DMS114 treated with DMSO at 0.1 percent for 48 hours (cell line): ENCODE measurements around the gene EFHC1.

Experiments used
- DNase-seq: peaks from one replicate; lab custom pipeline; 2025; ENCODE audit not compliant: unreplicated experiment; lab: John Stamatoyannopoulos, UW

EFHC1 gene

DNA sequence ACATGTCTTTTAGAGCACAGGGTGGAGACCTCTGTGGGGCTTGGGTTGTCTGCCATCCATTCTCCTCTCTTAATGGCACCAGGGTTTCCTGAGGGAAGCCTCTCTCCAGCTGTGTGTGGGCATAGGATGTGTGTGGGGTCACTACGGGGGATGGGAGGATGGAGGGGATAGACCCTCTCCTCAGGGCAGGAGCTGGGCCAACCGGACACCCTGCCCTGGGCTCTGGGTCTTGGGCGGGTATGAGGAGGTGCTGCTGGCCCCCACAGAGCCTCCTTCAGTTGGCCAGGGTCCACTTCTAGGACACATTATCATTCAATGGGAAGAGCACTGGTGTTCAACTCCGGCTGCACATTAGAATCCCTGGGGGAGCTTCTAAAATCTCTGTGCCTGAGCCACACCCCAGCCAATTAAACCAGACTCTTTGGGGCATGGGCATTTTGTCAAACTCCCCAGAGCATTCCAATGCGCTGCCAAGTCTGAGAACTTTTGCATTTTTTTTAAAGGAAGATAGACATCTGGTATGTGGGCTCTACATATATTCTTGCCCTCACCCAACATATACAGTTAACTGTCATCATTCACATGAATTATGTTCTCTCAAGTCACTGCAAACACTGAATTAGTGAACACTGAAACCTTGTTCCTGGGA is 118.2 kb downstream of the EFHC1 start:
- DNase-seq = no peak

DNA sequence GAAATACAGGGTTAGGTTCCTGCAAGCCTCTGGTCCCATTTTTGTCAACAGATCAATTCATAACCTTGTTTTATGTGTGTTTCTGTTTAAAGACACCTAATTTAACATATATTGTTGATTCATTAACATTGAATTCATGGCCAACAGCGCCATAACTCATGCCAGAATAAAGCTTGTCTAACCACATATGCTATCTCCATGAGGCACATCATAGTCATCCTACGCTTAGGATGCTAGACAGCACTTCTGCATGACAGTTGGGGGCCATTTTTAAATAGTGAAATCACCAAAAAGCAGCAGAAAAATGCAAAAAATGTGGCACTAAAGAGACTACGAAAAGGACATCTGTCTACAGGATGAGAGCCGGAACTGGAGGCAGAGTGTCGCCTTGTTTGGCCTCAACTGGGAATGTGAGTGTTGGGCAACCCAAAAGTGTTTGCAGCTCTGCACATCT is 118.8 kb downstream of the EFHC1 start:
- DNase-seq = no peak

DNA sequence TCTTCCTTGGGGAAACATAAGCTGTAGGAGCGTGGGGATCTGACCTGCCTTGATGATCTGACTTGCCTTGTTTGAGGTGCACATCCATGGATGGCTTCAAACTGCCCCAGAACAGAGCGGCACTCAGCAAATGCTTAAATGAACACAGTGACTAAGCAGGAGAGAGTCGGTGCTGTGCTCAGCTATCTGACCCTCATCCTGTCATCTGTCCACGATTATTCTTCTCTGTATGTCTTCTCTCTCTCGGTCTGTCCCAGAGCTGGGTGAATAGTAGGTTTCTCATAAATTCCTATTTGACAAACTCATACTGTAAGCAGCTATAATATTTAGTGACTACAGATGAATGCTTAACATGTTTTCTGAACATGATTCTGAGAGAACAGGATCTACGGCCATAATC is 119.5 kb downstream of the EFHC1 start:
- DNase-seq = no peak

DNA sequence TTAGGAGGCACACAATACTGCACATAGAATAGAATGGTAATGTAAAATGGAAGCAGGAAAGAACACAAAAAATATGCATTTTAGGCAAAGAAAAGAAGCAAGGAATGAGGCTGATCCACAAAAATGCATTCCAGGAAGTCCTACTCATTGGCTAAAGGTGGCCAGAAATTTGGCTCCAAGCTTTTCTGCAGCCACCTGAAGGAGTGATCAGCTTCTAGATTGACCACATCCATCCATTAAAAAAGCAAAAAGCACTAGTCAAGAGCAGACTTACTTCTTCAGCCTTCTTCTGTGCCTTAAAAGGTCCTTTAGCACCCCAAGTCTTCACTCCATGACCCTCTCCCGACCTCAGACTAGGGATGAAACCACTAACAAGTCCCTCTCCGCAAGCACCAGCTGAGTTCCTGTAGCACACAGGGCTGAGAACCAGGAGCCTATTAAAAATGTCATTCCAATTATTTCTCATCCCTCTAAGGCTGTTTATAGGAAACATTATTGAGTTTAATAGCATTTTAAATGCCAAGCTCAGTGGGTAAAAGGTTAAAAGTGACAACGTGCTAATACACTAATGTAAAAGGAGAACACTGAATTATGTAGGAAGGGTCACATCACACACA is 120.3 kb downstream of the EFHC1 start:
- no peak for DNase-seq

DNA sequence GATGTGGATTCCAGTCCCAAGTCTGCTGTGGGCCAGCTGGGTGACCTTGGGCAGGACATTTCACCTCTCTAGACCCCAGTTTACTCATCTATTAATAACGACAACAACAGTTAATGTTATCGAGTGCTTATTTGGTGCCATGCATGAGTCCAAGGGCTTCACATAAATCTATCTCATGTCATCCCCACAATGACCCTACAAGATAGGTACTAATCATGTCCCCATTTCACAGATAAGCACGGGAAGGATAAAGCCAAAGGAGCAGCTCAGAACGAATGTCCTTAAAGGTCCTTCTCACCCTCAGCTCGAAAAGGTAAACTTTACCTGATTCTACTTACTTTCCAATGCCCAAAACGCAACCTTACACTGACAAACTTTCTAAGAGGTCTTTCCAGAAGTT is 121.0 kb downstream of the EFHC1 start:
- no peak for DNase-seq

DNA sequence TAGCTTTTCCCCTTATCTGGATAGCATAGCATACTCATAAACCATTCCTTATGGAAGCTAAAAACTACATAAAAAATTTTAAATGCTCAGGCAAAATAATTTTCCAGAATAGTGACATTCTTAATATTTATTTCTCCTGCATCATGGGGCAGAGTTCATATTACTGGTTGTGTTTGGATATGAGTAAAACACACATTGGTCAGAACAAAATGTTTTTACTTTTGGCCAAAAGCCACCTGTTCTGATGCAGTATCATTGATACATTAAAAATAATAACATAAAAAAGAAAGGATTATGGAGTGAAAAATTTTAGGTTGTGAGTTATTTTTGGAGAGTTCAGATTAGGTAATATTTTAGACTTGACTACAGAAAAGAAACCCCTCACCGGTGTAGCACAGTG is 123.1 kb downstream of the EFHC1 start:
- DNase-seq = no peak

DNA sequence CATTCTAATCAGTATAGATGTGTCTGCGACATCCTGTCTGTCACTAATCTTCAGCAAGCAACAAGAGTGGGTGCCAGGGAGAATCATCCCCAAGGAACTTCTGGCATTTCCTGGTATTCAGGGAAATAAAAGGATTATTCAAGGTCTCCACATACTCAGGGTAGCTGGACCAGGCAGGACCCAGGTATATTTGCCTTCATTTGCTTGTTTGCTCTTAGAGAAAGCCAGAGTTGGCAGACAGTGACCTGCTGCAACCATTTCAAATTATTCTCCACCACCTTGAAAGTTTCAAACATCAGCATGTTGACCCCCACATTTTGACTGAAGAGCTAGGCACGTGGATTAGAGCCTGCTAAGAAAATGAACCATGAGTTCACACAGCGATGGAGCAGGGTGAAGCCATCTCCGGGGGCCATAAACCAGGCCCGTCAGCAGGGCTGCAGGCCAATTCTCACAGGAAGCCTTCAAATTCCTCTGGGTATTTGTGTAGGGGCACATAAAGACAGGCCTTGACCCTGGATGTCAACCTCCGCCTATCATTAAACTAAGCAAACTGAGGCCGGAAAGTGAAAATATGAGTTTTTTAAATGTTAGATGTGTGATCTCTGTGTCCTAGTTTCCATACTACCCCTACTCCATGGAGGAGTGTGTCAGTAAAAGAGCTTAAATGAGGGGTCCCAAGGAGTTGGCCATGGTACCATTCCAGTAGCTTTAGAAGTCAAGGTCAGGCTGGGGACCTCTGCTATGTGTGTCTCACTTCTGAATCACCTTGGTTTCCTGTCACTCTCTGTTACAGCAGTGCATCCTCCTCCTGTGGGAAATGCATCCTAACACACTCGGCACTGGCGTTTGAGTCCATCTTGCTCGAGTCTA is 123.8 kb downstream of the EFHC1 start:
- DNase-seq = no peak

DNA sequence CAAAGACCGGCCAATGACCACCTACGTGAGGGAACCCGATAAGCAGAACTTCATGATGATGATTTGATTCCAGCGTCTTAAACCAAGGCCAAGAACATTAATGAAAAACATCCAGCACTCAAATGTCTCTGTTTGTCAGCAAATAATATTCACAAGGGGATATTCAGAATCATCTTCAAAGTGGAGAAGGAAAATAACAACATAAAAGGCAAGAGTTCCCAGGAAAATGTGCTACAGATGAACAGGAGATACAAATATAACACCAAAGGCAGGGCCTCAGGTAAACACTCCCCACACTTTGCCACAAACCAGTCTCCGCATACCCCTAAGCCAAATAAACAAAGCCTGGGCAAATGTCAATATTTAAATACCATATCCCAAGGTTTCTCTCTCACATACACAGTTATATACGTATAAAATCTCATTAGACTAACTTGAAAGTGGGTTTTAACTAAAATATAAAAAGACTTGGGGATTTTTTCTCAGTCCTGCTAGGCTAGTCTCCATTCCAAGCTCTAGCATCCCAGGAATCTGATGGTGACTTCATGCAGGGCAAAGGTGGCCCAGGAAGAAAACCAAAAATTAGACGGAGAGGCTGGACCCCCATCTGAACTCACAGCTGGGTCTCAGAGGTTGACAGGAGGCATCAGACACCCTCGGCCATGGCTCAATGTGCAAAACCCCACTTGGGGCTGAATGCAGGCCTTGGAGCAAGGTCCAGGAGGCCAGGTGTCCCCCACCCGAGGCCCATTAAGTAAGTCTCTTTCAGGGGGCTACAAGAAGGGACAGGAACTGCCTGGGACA is 124.7 kb downstream of the EFHC1 start:
- DNase-seq = no peak

DNA sequence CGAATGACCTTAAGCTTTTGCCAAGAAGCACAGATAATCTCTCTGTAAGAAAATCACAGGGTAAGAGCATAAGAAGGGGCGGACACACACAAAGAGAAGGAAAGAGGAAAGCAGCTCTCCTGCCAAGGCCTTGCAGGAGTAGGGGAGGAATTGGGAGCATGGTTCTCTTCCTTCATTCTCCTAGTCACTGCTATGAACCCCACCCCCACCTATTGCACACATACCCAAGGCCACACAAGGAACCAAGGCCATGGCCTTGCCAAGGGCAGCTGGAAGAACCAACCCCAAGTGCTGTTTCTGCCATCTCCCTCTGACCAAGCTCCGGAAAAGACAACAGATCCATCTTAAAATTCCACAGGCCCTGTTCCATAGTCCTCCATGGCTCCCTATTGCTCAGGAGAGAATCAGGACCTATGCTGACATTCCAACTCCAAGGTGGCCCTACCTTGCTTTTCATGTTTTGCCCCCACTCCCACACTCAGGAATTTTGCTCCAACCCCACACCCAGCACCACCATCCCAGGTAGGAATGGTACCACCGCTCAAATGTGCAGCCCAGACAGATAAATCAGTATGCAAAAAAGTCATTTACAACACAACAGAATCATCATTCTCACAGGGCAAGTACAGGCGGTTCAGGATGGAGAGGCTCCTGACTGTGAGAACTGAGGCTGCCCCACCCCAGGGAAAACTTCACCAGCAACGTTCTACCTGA is 125.4 kb downstream of the EFHC1 start:
- no peak for DNase-seq

DNA sequence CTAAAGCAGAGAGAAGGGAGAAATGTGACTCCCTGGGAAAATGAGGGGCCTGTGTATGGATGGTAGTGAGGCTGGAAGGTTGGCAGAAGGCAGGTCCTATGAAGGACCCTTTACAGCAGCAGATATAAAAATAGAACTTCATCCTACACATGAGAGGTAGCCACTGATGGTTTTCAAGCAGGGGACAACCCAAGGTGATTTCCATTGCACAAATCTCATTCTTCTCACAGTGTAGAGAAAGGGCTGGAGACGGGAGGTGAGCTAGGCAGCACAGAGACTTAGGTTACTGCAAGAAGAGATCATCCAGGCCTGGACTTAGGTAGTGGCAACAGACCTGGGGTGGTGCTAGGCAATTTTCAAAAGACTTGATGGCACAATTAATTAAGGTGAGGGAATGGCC is 126.0 kb downstream of the EFHC1 start:
- DNase-seq = no peak

DNA sequence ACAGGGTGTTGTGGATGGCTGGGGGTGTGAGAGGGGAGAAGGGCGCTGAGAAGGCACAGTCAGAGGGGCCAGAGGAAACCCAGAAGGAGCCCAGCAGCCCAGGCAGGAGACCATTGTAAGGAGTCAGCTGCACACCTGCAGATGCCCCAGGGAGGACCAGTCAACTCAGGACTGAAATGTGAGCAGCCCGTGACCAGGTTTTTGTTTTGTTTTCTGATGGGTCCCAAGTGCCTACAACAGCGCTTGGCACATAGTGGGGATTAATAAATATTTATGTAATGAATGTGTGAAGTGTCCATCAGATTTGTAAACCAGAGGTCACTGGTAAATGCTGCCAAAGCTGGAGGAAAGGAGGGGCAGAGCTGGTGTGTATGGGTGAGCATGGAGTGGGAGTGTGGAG is 126.5 kb downstream of the EFHC1 start:
- DNase-seq = no peak

DNA sequence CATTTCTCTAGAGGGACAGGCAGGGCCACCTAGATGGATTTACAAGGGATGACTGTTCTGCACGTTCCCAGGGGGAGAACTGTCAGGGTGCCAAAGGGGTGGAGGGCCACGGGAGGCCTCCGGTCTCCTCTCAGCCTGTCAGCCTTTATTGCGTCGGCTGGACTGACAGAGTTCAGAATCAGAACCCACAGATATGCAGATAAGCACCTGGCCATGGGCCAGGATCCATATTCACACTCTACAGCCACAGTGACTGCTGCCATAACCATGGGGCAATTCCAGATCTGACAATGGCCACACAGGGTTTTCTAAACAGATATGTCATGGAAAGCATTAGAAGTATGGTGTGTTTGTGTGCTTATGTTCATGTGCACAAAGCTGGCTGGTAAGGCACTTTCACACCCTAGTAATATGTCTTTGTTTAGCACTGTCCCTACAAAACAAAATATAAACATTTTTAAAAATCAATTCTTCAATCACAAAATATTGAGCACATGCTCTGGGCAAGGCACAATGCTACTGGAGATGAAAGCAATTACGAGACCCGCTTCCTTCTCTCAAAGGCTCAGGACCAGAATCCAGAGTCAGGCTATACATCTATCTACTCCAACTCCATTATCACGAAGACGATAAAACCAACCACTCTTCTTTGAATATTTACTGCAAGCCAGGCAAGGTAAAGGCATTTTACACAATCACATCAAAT is 127.7 kb downstream of the EFHC1 start:
- DNase-seq = no peak

DNA sequence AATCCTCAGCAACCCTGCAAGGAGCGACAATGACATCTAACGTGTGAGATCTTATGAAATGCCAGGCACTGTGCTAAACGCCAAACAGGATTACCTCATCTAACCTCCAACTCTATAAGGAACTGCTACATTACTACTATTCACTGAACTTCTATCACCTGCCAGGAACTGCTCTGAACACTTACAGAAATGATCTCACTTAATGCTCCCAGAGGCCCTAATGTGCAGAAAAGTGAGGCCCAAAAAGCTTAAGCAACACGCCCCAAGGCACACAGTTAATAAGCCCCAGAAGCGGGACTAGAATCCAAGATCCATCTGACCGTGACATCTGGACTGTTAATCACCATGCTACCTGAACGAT is 128.2 kb downstream of the EFHC1 start:
- no peak for DNase-seq

DNA sequence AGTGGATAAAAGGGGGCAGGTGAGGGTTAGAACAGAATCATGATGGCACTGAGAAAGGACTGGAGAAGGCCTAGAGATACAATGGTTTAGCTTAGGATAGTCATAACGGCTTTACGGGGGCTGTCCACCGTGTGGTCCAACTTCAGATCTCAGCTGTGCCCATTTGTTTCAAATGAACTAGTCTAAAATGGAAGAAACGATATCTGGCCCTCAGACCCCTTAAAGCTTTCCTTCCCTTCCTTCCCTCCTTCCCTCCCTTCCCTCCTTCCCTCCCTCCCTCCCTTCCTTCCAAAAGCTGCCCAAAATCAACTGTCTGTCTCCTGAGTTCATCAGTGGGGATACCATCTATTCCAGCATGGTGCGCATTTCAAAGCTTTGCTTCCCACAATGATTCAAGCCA is 128.9 kb downstream of the EFHC1 start:
- no peak for DNase-seq

DNA sequence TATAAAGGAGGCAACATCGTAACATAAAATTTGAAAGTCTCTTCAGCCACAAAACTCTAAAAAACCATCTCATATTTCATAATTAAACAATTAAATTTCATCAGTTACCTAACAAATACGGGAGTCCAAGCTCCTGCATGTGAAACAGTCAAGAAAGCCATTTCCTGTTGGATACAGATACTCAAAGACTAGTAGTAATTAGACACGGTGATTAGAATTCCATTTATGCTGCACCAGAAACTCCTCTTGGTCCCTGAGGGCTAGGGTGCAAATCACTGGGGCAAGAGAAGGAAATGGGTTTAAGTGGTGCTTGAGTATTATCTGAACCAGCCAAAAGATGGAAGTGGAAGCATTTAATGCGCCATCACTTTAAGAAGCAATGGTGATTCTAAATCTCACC is 129.3 kb downstream of the EFHC1 start:
- DNase-seq = no peak

DNA sequence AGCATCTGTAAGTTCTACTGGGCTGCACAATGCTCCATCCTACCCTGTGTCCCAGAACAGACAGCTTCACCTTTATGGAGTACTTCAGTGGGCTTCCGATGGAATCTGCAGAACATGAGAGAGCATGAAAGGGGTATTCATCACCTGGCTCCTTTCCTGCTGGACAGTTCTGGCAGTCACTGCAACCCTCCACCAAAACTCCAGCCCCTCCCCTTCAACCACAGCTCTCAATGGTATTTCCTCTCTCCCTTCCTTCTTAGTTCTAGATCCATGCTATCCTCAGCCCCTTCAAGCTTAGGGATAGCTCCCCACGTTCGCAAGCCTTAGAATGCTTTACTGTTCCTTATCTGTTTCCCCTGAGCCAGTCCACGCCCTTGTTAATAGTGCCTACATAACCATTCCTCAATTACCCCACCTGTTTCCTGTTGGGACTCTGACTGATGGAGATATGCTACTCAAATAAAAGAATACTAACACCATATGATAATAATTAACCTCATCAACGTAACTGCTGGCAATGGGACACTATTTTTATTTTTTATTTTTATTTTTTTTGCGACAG is 130.0 kb downstream of the EFHC1 start:
- no peak for DNase-seq

DNA sequence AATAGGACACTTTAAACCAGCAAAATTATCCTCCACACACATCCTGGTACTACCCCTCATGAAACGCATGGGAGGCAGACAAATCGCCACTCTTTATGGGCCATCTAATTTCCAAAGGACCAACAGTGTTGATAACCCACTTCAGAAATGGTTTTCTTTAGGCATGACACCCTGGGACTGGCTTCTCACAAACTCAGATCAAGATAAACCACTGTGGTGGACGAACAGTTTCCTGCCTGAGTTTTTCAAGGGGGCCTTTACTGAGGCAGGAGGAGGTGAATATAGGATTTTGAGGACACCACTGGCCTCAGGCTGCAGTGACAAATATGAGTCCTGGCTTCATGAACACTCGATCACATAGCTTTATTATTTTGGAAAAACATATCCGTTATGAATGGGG is 130.7 kb downstream of the EFHC1 start:
- DNase-seq = no peak

DNA sequence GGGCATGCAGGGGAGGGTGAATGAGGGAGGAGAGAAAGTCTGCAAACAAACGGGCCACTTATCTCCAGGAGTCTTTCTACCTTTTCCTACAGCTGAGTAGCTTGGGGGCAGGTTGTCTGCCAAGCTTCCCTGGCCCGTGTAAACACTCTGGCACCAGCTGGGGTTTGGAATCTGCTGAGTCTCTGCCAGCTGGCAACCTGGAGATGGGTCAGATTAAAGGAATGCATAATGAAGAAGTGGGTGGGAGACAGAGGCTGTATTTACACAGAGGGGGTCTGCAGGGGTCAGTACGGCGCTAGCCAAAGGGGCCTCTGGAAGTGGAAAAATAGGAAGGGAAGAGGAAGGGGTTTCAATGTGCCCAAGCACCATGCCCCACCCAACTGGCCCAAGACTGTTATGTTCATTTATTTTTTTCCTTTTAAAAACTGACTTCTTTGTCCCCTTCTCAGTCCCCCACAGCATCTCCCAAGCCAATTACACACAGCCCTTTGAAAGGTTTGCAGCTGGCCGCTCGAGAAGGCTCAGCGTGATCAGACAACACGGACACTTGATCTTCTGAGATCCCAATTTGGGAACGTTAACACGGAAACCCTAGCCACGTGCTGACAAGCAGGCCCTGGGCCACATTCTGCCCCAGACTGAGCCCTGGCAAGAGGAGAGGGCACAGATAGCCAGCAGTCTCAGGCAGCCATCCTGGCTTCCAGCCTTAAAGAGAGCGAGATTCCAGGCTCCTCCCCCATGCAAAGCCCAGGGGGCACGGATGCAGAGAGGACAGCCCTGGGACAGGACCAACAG is 131.5 kb downstream of the EFHC1 start:
- no peak for DNase-seq

DNA sequence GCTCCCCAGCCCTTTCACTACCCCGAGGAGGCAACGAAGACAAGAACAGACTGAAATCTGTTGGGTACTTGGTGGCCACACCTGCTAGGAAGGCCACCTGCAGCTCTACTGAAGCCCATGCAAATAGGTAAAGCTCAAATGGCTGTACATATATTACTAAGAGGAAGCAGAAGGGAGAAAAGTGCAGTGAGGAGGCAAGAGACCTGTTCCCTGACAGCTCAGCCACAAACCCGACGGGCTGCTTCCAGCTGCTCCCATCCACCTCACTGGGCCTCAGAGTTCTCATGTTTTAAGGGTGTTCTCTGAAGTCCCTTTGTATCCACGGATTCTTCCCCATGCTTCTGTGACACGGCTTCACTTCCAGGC is 132.1 kb downstream of the EFHC1 start:
- DNase-seq = no peak
